ENCODE measurements around the gene CHTOP.

The CHTOP gene

DNA sequence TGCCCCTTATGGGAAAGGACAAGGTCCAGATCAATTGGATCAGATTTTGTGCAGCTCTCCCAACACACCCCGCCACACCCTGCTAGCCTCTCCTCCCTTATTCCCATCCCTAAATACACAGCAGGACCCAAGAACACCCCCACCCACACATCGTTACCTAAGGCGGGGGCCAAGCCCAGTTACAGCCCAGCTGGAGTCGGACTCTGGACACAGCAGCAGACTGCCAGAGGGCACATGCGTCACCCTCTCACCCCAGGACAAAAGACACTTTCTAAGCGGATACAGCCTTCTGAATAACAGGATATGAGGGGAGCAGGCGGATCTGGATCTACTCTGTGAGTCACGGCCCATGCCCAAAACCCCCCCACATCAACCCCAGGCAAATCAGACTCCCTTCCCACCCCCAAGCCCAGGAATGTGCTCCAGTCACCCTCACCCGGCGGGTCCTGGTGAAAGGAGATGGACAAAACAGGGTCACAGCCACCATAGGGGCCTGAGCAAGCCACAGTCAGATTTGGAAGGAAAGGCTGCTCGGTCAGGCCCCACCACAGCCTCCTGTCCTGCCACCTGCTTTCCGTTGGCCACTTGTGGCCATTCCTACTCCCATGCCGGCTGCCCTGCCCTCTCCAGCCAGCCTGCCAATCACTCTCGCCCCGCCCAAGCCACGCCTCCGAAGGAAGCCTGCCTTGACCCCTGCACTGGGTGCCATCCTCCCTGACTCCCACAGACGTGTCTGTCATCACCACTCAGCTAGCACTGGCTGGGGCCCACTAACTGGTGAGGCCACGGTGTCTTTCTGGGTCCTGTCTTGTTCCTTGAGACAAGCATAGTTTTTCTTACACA is 24.9 kb upstream of the CHTOP start:
- Mint-ChIP-seq H3K9me3 (no peaks in the 10 kb centered on the region), H3K4me3 (no peak overlapping the region), H3K36me3 (ENCODE audit: low read depth) (no peaks in the 10 kb centered on the region), H3K4me1 (ENCODE audit: low read depth) (no peaks in the 10 kb centered on the region), H3K27me3 (ENCODE audit: low read depth) (no peaks in the 10 kb centered on the region), H3K27ac (no peak overlapping the region)
- DNase-seq (ENCODE audit: low spot score) = no peak

DNA sequence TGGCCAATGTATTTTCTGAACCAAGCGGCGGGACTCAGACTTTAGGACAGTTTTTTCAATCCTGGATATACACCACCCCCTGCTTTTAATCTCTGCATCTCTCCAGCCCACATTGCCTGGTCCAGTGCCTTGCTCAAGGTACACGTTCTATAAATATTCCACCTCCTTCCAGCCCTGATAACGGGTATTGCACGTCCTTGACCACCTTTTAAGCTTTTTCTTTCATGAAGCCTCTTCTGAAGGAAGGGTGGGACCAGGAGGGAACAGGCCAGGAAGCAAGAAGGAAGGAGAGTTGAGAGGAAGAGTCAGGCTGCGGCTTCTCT is 24.3 kb upstream of the CHTOP start:
- Mint-ChIP-seq H3K4me3 (no peak overlapping the region), H3K27me3 (ENCODE audit: low read depth) (no peaks in the 10 kb centered on the region), H3K9me3 (no peaks in the 10 kb centered on the region), H3K4me1 (ENCODE audit: low read depth) (no peaks in the 10 kb centered on the region), H3K27ac (no peak overlapping the region), H3K36me3 (ENCODE audit: low read depth) (no peaks in the 10 kb centered on the region)
- no peak for DNase-seq (ENCODE audit: low spot score)

DNA sequence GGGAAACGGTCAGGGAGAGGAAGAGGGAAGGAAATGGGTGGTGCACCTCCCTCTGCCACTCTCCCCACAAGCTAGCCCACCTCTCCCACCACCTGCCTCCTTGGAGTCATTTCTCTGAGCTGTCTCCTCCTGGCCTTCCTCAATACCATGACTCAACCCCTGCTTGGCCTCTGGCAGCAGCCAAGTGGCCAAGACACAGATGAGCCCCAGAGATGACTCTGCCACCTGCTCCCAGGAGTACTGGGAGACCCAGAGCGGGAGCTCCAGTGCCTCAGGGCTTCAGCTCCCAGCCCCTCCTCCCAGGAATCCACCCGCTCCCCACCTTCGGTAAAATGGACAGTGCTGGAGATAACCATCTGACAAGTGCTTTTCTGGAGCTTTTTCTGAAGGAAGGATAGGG is 23.5 kb upstream of the CHTOP start:
- Mint-ChIP-seq H3K4me1 (ENCODE audit: low read depth) (no peaks in the 10 kb centered on the region), H3K27me3 (ENCODE audit: low read depth) (no peaks in the 10 kb centered on the region), H3K4me3 (no peak overlapping the region), H3K36me3 (ENCODE audit: low read depth) (no peaks in the 10 kb centered on the region), H3K9me3 (no peaks in the 10 kb centered on the region), H3K27ac (no peak overlapping the region)
- no peak for DNase-seq (ENCODE audit: low spot score)

DNA sequence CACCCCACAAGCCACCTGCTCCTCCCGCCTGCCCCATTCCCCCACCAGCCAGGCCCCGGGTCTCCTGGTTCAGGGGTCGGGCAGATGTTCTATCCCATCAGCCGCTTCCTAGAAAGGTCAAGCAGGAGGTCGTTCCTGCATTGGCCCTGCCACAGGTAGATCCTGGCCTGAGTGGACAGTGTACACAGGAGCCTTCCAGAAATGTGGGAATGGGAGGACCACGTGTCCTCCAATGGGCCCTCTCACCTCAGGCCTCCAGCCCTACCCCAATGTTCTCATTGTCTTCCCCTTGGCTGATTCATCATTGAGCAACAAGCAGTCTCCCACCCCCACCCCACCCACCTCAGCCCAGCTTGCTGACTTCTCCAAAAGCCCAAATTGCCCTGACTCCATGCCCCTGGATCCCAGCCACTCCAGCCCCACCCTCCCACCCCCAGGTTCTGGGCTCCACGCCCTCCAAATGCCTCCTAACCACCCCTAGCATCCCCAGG is 23.0 kb upstream of the CHTOP start:
- H3K4me1 Mint-ChIP-seq (ENCODE audit: low read depth) = no peaks in the 10 kb centered on the region
- no peaks in the 10 kb centered on the region for H3K9me3 Mint-ChIP-seq
- H3K27ac Mint-ChIP-seq = no peak overlapping the region
- no peaks in the 10 kb centered on the region for H3K27me3 Mint-ChIP-seq (ENCODE audit: low read depth)
- H3K4me3 Mint-ChIP-seq = no peak overlapping the region
- DNase-seq (ENCODE audit: low spot score) = no peak
- no peaks in the 10 kb centered on the region for H3K36me3 Mint-ChIP-seq (ENCODE audit: low read depth)

DNA sequence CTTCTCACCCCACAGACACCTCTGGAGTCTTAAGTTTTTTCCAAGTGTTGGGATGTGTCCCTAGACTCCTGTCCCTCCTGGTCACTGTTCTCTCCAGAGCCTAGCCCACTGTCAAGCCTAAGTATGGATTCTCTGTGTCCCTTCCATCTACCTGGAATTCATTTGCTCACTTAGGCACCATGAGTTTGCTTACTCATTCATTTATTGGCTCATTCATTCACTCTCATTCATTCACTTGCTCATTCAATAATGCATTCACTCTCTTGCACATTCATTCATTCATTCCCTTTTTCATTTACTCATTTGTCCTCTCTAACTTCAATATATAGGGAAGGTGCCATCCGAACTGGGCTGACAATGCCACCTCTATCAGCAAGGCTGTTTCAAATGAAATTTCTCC is 22.5 kb upstream of the CHTOP start:
- Mint-ChIP-seq H3K27me3 (ENCODE audit: low read depth) (no peaks in the 10 kb centered on the region), H3K27ac (no peak overlapping the region), H3K4me3 (no peak overlapping the region), H3K4me1 (ENCODE audit: low read depth) (no peaks in the 10 kb centered on the region), H3K9me3 (no peaks in the 10 kb centered on the region), H3K36me3 (ENCODE audit: low read depth) (no peaks in the 10 kb centered on the region)
- no peak for DNase-seq (ENCODE audit: low spot score)

DNA sequence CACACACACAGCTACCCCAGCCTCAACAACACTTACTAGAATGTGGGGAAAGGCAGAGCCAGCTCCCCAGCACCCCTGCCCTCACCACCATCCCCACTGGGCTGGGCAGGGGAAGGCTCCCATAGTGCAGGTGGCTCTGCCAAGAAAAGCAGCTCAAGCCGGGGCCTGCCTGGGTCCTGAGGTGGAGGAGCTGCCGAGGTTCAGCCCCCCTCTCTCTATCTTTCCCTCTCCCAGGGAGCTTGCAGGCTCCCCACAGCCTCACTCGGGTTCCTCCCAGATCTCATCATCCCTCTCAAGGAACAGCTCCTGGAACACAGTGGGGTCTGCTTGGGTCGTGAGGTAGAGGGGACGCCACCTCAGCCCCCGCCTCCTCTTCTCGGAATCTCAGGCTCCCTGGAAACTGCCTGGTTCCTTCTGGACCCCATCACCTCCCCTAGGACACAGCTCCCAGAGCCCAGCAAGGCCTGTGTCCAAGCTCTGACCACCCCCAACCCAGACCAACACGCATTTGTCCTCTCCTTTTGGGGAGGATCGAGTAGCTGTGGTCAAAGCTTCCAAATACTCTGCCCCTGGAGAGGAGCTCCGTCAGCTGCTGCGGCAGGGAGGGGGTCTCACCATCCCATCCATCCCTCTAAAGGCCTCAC is 21.6 kb upstream of the CHTOP start:
- Mint-ChIP-seq H3K27ac (no peak overlapping the region), H3K27me3 (ENCODE audit: low read depth) (no peaks in the 10 kb centered on the region), H3K4me1 (ENCODE audit: low read depth) (no peaks in the 10 kb centered on the region), H3K4me3 (no peak overlapping the region), H3K36me3 (ENCODE audit: low read depth) (no peaks in the 10 kb centered on the region), H3K9me3 (no peaks in the 10 kb centered on the region)
- no peak for DNase-seq (ENCODE audit: low spot score)

DNA sequence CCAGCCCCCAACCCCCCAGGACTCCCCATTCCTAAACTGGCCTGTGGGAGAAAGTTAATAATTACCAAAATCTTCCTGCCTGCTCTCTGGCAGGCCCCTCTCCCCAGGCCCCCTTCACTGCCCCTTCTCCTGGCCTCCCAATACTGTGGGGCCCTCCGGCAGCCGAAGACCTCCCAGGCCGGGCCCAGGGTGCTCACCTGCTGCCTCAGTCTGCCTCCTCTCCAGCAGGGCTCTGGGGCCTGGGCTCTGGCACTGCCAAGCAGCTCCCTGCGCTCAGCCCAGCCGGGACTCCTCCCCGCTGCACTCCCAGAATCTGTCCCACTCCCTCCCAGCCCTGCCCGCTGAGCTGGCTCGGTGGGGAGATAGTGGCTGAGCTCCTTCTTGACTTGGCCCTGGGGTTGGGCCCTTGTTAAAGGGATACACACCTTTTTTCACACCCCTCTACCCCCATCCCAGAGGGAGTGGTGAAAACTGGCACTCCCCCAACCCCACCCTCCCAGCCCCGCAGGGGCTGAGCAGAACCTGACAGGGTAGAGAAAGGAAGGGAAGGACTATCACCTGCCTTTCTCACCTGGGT is 21.0 kb upstream of the CHTOP start, which contains the start of gene S100A16:
Gene S100A16 (minus strand): TSS at position 383 of the 577 bp plus-strand sequence. CDS start 4,986 bp downstream, outside the sequence.
- H3K27me3 Mint-ChIP-seq (ENCODE audit: low read depth) = no peaks in the 10 kb centered on the region
- no peak for DNase-seq (ENCODE audit: low spot score)
- H3K27ac Mint-ChIP-seq = no peak within 1 kb of the TSS
- H3K9me3 Mint-ChIP-seq = no peaks in the 10 kb centered on the region
- no peak within 1 kb of the TSS for H3K4me3 Mint-ChIP-seq
- no peaks in the 10 kb centered on the region for H3K36me3 Mint-ChIP-seq (ENCODE audit: low read depth)
- peaks cover 4% of the 10 kb centered on the region for H3K4me1 Mint-ChIP-seq (ENCODE audit: low read depth)

DNA sequence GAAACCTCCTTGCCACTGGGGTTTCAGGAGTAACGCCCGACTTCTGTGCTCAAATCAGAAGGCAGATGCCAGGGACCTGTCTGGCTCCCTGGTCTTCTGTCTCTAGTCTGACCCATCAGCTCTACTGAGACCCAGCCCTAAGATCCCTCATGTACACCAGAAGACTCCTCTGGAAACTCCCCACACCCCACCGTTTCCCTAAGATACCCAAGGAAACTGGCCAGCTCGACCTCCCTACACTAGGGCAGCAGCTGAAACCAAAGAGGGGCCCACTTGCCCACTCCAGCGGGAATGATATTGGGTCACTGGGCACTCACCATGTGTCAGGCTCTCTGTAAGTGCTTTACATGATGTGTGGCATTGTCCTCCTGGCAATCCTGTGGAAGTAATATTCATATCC is 20.5 kb upstream of the CHTOP start:
- Mint-ChIP-seq H3K27me3 (ENCODE audit: low read depth) (no peaks in the 10 kb centered on the region), H3K36me3 (ENCODE audit: low read depth) (no peaks in the 10 kb centered on the region), H3K9me3 (no peaks in the 10 kb centered on the region), H3K4me1 (ENCODE audit: low read depth) (peaks cover 7% of the 10 kb centered on the region), H3K27ac (no peak overlapping the region), H3K4me3 (no peak overlapping the region)
- DNase-seq (ENCODE audit: low spot score) = no peak

DNA sequence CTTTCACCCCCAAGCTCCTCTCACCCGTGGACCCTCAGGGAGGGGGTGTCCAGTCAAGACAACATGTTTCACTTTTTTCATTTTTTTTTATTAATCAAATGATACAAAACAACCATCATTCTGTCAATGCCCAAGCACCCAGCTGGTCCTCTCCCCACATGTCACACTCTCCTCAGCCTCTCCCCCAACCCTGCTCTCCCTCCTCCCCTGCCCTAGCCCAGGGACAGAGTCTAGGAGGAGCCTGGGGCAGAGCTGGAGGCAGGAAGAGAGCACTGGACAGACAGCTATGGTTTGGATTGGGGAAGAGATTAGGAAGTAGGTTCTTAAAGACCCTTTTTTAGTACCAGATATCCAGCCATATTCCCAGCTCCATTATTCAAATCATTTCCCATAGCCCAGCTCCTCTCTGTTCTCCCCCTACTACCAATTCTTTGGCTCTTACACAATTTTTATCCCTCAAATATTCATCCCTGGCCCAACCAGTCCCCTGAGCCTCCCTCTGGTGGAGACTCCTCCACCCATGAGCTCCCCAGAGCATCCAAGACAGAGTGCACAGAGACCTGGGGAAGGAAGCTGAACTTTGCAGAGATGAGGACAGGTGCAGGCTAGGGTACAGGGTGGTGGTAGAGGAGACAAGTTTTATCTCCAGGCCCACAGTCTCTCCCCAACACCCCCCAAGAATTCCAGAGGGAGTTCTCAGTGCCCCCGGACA is 19.5 kb upstream of the CHTOP start:
- Mint-ChIP-seq H3K4me1 (ENCODE audit: low read depth) (peaks cover 7% of the 10 kb centered on the region), H3K4me3 (no peak overlapping the region), H3K9me3 (no peaks in the 10 kb centered on the region), H3K27me3 (ENCODE audit: low read depth) (no peaks in the 10 kb centered on the region), H3K36me3 (ENCODE audit: low read depth) (no peaks in the 10 kb centered on the region), H3K27ac (no peak overlapping the region)
- no peak for DNase-seq (ENCODE audit: low spot score)

DNA sequence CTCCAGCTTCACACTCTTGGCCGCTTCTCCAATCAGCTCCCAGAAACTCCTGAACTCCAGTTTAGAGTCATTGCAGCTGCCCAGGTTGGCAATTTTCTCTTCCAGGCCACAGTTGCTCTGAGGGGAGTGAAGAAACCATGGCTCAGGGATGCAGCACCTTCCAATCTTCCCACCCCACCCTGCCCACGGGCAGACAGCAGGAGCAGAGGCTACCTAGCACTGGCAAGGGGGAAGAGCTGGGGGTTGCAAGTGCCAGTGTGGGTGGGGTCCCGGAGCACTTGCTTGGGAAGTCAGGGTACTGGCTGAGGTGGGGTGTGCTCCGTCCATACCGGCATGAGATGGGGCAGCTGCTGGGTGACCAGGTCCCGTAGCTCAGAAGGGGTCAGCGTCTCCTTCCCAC is 19.0 kb upstream of the CHTOP start:
- Mint-ChIP-seq H3K4me1 (ENCODE audit: low read depth) (peaks cover 7% of the 10 kb centered on the region), H3K27me3 (ENCODE audit: low read depth) (no peaks in the 10 kb centered on the region), H3K9me3 (no peaks in the 10 kb centered on the region), H3K27ac (no peak overlapping the region), H3K36me3 (ENCODE audit: low read depth) (no peaks in the 10 kb centered on the region), H3K4me3 (no peak overlapping the region)
- no peak for DNase-seq (ENCODE audit: low spot score)

DNA sequence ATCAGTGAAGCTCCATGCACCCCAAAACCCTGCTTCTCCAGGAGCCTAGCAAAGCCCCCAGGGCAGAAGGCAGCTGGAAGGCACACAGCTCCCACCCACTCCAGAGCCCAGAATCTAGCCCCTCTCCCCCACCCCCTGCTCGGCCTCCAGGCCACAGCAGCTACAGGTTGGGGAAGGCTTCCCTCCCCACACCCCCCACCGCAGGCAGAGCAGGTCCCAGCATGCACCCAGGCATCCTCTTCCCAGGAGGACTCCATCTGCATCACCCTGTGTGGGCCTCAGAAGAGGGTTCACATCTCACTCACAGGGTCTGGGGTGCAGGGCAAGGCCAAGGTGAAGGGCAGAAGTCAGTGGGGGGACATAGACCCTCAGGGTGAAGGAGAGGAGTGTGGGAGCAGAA is 18.5 kb upstream of the CHTOP start:
- H3K27ac Mint-ChIP-seq = no peak overlapping the region

DNA sequence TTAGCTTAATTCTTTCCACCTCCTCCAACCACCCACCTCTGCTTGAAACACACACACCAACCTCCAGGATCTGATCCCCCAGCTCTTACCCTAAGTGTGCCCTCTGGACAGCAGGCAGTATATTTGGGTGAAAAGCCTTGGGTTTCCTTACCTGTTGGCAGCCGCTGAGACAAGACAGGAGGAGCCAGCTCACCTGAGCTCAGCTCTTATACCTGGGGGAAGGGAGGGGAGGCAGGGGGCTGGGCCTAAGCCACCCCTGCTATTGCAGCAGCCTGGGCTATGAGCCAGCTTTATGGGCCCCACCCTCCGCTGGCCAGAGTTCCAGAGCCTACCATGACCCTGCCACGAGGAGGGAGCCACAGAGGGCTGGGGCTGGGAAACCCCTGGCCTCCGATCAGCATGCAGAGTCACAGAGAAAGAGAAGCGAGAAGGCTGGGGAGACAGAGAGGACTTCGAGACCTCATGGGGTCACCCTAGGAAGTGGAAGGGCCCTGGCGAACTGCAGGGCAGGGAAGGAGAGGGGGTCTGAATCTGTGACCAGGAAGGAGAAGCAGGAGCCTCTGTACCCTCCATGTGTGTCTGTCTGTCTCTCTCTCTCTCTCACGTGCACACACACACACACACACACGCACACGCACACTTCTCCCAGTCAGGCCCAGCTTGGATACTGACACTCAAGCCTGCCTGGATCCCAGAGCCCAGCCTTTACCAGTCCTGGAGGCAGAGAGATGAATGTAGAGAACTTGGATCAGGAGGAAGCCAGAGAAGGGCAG is 17.5 kb upstream of the CHTOP start, which contains the start of gene S100A14:
Gene S100A14 (minus strand): TSS at position 182 of the 773 bp plus-strand sequence. CDS start 467 bp downstream, outside the sequence.
- H3K36me3 Mint-ChIP-seq (ENCODE audit: low read depth) = no peaks in the 10 kb centered on the region
- DNase-seq (ENCODE audit: low spot score) = no peak
- H3K4me1 Mint-ChIP-seq (ENCODE audit: low read depth) = peaks cover 7% of the 10 kb centered on the region
- H3K4me3 Mint-ChIP-seq = no peak within 1 kb of the TSS
- H3K27ac Mint-ChIP-seq = peak within 1 kb of the TSS; percentile 59
- no peaks in the 10 kb centered on the region for H3K9me3 Mint-ChIP-seq
- no peaks in the 10 kb centered on the region for H3K27me3 Mint-ChIP-seq (ENCODE audit: low read depth)

More for the DNA sequence above, 18.5 kb upstream of the CHTOP start:
- H3K4me1 Mint-ChIP-seq (ENCODE audit: low read depth) = peaks cover 7% of the 10 kb centered on the region
- no peaks in the 10 kb centered on the region for H3K9me3 Mint-ChIP-seq
- no peaks in the 10 kb centered on the region for H3K36me3 Mint-ChIP-seq (ENCODE audit: low read depth)
- DNase-seq (ENCODE audit: low spot score) = no peak
- no peak overlapping the region for H3K4me3 Mint-ChIP-seq
- H3K27me3 Mint-ChIP-seq (ENCODE audit: low read depth) = no peaks in the 10 kb centered on the region

DNA sequence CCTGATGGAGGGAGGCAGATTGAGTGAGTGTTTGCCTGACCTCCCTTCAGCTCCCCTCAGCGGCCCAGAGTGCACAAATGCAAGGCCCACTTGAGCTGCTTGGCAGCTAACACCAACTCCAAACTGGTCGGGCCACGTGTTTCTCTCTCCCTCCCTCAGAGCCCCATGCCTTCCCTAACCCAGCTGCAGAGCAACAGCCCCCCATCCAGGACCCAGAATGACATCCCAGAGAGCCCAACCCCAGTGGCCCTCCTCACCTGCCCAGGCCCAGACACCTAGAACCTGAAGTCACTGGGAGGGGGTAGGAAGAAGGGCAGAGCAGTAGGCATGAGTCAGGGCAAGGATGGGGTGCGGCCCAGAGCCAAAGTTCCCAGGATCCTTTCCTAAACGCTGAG is 17.0 kb upstream of the CHTOP start:
- H3K36me3 Mint-ChIP-seq (ENCODE audit: low read depth) = no peaks in the 10 kb centered on the region
- DNase-seq (ENCODE audit: low spot score) = no peak
- H3K4me1 Mint-ChIP-seq (ENCODE audit: low read depth) = peaks cover 7% of the 10 kb centered on the region
- no peak overlapping the region for H3K4me3 Mint-ChIP-seq
- no peaks in the 10 kb centered on the region for H3K9me3 Mint-ChIP-seq
- H3K27ac Mint-ChIP-seq = peak overlapping the region; percentile 59
- H3K27me3 Mint-ChIP-seq (ENCODE audit: low read depth) = no peaks in the 10 kb centered on the region
